H1 (cell line): ENCODE data around the gene RFPL2. TPM values are rescaled to one million over a fixed set of nuclear protein-coding genes. Genes with fewer than 3 reads are reported as not detected.

ENCODE experiments used
- polyA plus RNA-seq, 7 experiments: library from polyadenylated mRNA; depleted of rRNA in 3 of 7; stranded (reverse) in 5 of 7; unstranded in 2 of 7; fragments of >200 nt in 5 of 7; fragments of 200-250 nt in 2 of 7; gene quantifications; 1 replicate in 5 of 7; 2 replicates in 1 of 7; 4 replicates in 1 of 7; pipeline versions ENCODE4 v1.2.1 to v1.2.3, GENCODE V29; 2011 to 2013; ENCODE audit warnings: missing spikeins in 2 of 7, mixed read lengths in 2 of 7
- small RNA-seq: library from polyadenylated mRNA; stranded (forward); fragments of <200 nt; extraction: miRNeasy Mini kit (QIAGEN cat#:217004); gene quantifications from one replicate; pipeline ENCODE3, GENCODE V24; 2013; ENCODE audit not compliant: insufficient read depth
- total RNA-seq: library from RNA; stranded (reverse); fragmentation: NEBNext Ultra II Directional; extraction: Animal tissue kit (Norgen Biotek cat#: 25700); gene quantifications from 2 replicates; pipeline ENCODE4 v1.2.1, GENCODE V29; 2021

The RFPL2 gene
- total and polyA plus RNA-seq, 2 of the 8 experiments (the other 6 are each of a cell fraction or from before 2014, with no cell fraction given): 0.15 to 0.19 TPM

Small RNA genes lying within 50 kb of the gene (small RNA-seq; reads per million reads assigned to genes)
- not detected for gene RF02171

Other genes with a start within 250 kb of the RFPL2 start
- not detected in 2 replicates for gene SLC5A1, start 161.8 kb downstream of the RFPL2 start, total RNA-seq
- 0.06 TPM in 1 of 2 replicates, not detected in the other for gene SLC5A1, start 161.8 kb downstream of the RFPL2 start, polyA plus RNA-seq (2011; rRNA removed)
- not detected in 2 replicates for gene C22orf42, start 45.8 kb downstream of the RFPL2 start, total RNA-seq
- gene C22orf42, start 45.8 kb downstream of the RFPL2 start, polyA plus RNA-seq (2011; rRNA removed): 0.25 and 0.50 TPM in 2 replicates
- gene SLC5A4, start 50.3 kb upstream of the RFPL2 start, total RNA-seq: not detected in 2 replicates
- 0.06 and 0.17 TPM in 2 replicates for gene SLC5A4, start 50.3 kb upstream of the RFPL2 start, polyA plus RNA-seq (2011; rRNA removed)
- gene RFPL3, start 152.8 kb upstream of the RFPL2 start, total RNA-seq: 0.24 TPM in 1 of 2 replicates, not detected in the other
- gene RFPL3, start 152.8 kb upstream of the RFPL2 start, polyA plus RNA-seq (2011; rRNA removed): 0.08 TPM in 2 replicates
- gene RTCB, start 207.2 kb upstream of the RFPL2 start, total RNA-seq: 111 and 114 TPM in 2 replicates
- 77.2 and 104 TPM in 2 replicates for gene RTCB, start 207.2 kb upstream of the RFPL2 start, polyA plus RNA-seq (2011; rRNA removed)